ENCODE results near the gene FKBP7. TPM values are rescaled to one million over a fixed set of nuclear protein-coding genes. Genes with fewer than 3 reads are reported as not detected.

The FKBP7 gene
- total and polyA plus RNA-seq, 2 of the 8 experiments (the other 6 are each of a cell fraction or from before 2014, with no cell fraction given): 3.6 to 7.0 TPM

DNA sequence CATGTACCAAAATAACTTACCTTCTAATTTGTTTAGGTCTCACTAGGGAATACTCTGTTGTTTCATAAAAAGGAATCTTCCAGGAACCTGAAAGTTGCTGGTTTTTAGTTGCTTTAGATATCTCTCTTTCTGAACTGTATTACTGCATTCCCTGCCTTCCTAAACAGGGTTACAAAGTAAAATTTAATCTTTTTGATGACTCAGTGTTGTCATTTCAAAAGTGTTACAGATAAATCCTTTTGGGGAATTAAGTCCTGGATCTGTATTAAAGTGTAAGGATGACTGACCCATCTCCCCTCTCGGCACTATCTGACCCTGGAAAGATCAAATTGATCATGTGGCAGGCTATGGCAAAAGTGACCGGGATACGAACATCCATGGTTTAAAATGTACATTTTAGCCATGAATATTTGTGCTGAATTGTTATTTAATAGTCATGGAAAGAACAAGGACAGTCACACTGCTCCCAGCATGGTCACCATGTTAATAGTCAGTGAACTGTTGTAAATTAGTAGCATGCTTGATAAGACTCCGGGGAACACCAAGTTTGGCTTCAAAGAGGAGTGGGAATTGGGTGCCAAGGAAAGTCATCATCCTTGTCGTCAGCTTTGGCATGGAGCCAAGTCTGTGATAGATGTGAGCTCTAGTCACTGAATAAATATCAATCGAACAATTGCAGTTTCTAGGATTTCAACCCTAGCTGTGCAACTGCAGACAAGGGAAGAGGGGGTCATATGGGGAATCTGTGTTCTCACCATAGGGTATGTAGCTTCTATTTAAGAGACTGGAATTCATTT, 6.0 kb upstream of the FKBP7 start:
- no peaks in the 10 kb centered on the region for H3K9me3 ChIP-seq (ENCODE audit: insufficient read depth in 2 of 2, low read depth in 1 of 2, low read length in 1 of 2)
- H4K20me1 ChIP-seq (replicated peaks in 1 of 2; ENCODE audit: control insufficient read depth in 1 of 2, insufficient read depth in 2 of 2, low read length in 2 of 2): peaks cover 2 to 3% of the 10 kb centered on the region in 2 experiments
- no peak overlapping the region for H2BK15ac ChIP-seq (ENCODE audit: low read length)
- no peak overlapping the region for H3K18ac ChIP-seq (ENCODE audit: extremely low read depth, low read length)
- no peak overlapping the region for H2AFZ ChIP-seq (ENCODE audit: low read length)
- H3K9ac ChIP-seq (replicated peaks in 1 of 4; ENCODE audit: extremely low read depth in 1 of 4, low read depth in 3 of 4, low read length in 3 of 4): peak overlapping the region in 1 of 4 experiments; percentile 34; a peak in 1 of 7 replicates
- no peak overlapping the region for H3K4me2 ChIP-seq (ENCODE audit: insufficient read depth in 1 of 2, low read depth in 2 of 2, low read length in 2 of 2)
- WGBS, 2 experiments (ENCODE audit: extremely low coverage in 1 of 2, insufficient coverage in 1 of 2, insufficient read length in 1 of 2, insufficient replicate concordance in 2 of 2, low coverage in 1 of 2, low lambda C conversion rate in 2 of 2, missing lambda C conversion rate in 1 of 2): 88% methylated on average over 6 of the region's 6 CpGs; no CpG with 5 or more reads in 1 of the 2 experiments
- FAIRE-seq: no peak
- H4K8ac ChIP-seq (ENCODE audit: extremely low read depth, insufficient read depth, low read length): no peak overlapping the region
- CTCF ChIA-PET (ENCODE audit: partially characterized antibody): no interaction called here
- no peak overlapping the region for H2BK5ac ChIP-seq (ENCODE audit: low read depth, low read length)
- H2AK5ac ChIP-seq (ENCODE audit: low read depth, low read length): no peak overlapping the region
- H3K14ac ChIP-seq (ENCODE audit: insufficient read length): no peak overlapping the region
- no peak for DNase-seq (ENCODE audit: low read depth in 1 of 2, low spot score in 2 of 2)
- H4K5ac ChIP-seq (ENCODE audit: insufficient read length, low read depth, low read length): no peak overlapping the region
- no peaks in the 10 kb centered on the region for H3K36me3 ChIP-seq (ENCODE audit: control insufficient read depth in 2 of 4, insufficient read depth in 4 of 4, low read length in 3 of 4)
- H3K27me3 ChIP-seq (replicated peaks in 1 of 4; ENCODE audit: control insufficient read depth in 3 of 4, extremely low read depth in 1 of 4, insufficient read depth in 3 of 4, low read length in 3 of 4): no peaks in the 10 kb centered on the region; a peak in 2 of 7 replicates
- H3K79me2 ChIP-seq (ENCODE audit: control insufficient read depth in 1 of 2, insufficient read depth in 2 of 2, low read length in 2 of 2): peaks cover 0 to 33% of the 10 kb centered on the region in 2 experiments; a peak in 2 of 4 replicates
- no peak overlapping the region for H3K23ac ChIP-seq (ENCODE audit: insufficient read length)
- H2BK120ac ChIP-seq (replicated peaks; ENCODE audit: low read depth, low read length): no peak overlapping the region
- POLR2A ChIA-PET (ENCODE audit: partially characterized antibody): no interaction called here
- H2BK20ac ChIP-seq (ENCODE audit: low read length): no peak overlapping the region
- H3K56ac ChIP-seq (replicated peaks; ENCODE audit: insufficient read length, low read depth, low read length): no peak overlapping the region
- H4K91ac ChIP-seq (replicated peaks; ENCODE audit: insufficient read length, low read length): no peak overlapping the region
- H3K4me3 ChIP-seq (ENCODE audit: extremely low read depth in 1 of 4, insufficient read depth in 2 of 4, low read depth in 3 of 4, low read length in 4 of 4): no peak overlapping the region
- peaks cover 2% of the 10 kb centered on the region; the same call in 1 of the 2 replicates for H3K79me1 ChIP-seq (ENCODE audit: low read depth, low read length)
- H3K27ac ChIP-seq (ENCODE audit: low read depth, low read length): no peak overlapping the region
- no peak overlapping the region for H2BK12ac ChIP-seq (ENCODE audit: low read depth, low read length)
- peaks cover 0 to 12% (median 4%) of the 10 kb centered on the region in 4 experiments; a peak in 3 of 7 replicates for H3K4me1 ChIP-seq (replicated peaks in 1 of 4; ENCODE audit: control insufficient read depth in 3 of 4, insufficient read depth in 4 of 4, low read length in 3 of 4)
- H3K4ac ChIP-seq (replicated peaks; ENCODE audit: insufficient read length, low read depth, low read length): no peak overlapping the region
- peaks cover 6% of the 10 kb centered on the region; the same call in 1 of the 2 replicates for H3K23me2 ChIP-seq (ENCODE audit: low read depth, low read length)
- no peak for TF ChIP-seq RNF2 (IDR thresholded peaks at IDR 0.05; ENCODE audit: borderline replicate concordance, low read depth, low read length, missing control alignments, poor library complexity, severe bottlenecking)

All from H1 (cell line).